ENCODE results near the gene PACS2.
"Not testable (repeated sequence)": the region's sequence is repeated elsewhere in the genome, so short reads cannot be mapped to it uniquely, and the experiment has no call there.

PACS2 gene

DNA sequence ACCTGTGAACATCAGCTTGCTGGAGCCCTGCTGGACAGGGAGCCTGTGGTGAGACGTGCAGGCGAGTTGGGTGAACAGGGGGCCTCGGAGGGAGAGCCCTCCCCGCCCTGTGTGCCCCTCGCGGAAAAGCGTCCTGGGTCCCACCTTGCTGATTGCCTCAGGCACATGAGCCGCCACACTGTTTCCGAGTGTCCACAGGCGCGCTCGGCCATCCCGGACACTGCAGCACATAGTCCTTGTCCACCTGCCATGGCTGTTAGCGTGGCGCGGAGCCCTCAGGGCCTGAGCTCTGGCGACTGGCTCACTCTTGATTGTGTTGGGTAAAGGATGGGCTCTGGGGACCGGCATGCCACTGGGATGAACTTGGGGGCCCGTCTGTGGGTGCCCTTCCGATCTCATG lies 40.0 kb downstream of the PACS2 start:
- DNase-seq, result no peak

DNA sequence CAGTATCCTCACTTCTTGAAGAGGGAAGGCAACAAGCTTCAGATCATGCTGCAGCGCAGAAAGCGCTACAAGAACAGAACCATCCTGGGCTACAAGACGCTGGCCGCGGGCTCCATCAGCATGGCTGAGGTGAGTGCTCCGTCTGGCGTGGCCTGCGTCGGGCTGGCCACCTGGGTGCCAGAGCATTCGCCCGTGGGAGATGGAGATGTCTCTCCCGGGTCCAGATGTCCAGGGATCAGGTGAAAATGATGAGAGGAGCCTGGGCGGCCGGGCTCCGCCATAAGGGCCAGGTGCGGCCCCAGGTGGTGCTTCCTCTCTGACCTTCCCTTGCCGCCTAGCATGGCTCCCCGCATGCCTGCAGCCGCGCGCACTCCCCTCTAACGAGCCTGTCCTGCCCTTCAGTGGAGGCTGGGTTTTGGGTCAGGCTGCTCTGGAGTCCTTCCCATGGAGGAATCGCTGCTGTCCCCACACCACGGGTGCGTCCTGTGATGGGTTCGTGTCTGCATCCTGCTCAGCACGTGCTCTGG lies 40.6 kb downstream of the PACS2 start:
- no peak for DNase-seq

DNA sequence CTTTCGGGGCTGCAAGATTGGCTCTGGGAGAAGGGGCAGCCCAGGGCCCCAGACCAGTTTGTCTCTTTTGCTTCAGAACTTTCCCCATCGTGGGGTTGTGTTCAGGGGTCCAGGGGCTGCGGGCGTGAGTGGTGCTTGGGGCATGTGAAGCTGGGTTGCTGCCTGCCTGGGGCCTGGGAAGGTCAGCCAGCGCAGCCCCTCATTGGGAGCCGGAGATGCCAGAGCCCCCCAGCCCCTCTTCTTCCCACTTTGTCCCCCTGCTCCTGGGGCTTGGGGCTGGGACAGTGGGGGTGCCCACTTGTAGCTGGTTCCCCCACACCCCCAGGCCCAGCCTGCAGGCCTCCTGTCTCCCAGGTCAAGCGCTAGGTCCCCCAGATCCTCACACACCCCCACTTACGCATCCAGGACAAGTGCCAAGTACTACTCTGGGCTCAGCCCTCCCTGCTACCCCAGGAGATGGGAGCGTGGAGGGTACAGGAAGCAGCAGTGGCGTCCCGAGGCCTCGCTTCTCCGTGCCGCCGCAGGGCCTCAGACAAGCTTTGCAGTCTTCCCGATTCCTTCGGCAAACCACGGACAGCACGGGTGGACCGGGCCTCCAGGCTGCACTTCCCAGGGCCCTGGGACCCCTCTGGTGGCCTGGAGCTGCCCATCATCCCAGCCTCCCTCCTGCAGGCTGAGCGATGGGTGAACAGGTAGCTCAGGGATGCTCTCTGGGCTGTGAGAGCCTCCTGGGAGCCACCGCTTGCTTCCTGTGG lies 41.5 kb downstream of the PACS2 start:
- no peak for DNase-seq

DNA sequence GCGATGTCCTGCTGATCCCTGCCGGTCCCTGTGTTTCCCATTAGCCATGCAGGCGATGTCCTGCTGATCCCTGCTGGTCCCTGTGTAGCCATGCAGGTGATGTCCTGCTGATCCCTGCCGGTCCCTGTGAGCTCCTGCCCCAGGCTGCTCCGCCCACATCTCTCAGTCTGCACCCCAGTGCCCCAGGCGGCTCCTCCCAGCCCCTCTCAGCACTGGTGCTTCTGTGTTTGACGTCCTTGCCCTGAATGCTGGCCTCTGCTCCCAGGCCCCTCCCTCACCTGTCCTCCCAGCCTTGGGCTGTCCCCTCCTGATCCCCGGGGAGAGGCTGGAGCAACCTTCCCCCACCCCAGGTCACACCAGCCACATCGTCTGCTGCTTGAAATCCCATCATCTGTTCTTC lies 42.4 kb downstream of the PACS2 start:
- DNase-seq, result no peak

DNA sequence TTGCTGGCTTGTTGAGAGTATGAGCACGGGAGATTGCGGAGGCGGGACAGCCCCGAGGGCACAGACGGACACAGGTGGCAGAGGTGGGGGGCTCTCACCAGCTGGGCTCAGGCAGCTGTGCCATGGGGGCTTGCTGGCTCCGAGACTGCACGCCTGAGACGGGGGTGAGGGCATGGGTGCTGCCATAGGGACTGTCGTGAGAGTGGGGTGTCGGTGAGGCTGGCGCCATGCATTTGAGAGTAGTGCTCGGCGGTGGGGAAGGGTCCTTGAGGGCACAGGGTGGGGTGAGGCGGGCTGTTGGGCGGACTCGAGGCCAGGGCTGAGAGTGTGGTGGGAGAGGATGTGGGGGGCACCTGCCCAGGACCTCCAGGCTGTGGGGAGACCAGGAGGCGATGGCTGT lies 43.1 kb downstream of the PACS2 start:
- no peak for DNase-seq

DNA sequence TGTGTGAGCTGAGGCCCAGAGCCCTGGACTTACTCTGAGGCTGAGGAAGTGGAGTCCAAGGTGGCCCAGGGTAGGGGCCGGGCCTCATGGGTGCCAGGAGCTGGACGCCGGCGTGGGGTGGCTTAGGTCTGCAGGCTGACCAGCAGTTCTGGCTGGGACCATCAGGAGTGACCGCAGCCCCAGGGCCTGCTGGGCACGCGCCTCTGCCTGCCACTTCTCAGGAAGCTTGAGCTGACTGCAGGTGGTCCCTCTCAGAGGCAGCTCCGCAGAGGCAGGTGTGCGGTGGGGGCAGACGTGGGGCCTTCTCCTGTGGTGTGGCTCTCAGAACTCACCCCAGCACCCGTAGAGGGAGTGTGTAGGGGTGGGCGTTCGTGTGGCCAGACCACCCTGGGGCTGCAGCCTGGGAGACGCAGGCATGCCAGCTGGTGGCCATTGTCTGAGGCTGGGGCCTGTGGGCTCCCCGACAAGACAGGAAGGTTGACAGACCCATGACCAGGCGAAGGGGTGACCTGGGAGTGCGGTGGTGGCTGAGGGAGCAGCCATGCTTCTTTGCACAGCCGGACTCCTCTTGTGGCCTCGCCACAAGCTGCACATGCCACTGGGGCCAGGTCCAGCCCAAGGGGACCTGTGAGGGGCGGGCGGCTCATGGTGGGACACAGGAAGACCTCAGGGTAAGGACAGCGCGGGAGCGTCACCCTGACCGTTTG lies 43.7 kb downstream of the PACS2 start:
- DNase-seq, result no peak

DNA sequence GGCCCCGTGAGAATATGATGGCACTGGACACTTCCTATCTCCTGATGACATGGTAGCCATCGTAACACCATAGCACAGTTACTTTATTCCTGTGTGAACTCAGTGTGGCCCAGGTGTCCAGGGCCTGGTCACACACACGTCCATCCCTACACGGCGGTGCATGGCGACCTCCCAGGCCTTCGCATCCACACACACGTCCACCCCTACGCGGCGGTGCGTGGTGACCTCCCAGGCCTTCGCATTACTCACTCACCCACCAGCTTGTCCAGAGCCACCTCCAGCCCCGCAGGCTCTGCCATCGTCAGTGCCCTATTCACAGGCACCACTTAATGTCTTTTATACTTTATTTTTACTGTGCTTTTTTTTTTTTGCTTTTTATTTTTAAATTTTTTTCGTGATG lies 44.4 kb downstream of the PACS2 start:
- no peak for DNase-seq

DNA sequence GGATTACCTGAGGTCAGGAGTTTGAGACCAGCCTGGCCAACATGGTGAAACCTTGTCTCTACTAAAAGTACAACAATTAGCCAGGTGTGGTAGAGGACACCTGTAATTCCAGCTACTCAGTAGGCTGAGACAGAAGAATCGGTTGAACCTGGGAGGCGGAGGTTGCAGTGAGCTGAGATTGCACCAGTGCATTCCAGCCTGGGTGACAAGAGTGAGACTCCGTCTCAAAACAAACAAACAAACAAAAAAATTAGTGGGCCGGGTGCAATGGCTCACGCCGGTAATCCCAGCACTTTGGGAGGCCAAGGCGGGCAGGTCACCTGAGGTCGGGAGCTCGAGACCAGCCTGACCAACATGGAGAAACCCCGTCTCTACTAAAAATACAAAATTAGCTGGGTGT lies 46.9 kb downstream of the PACS2 start:
- not testable (repeated sequence) for DNase-seq

DNA sequence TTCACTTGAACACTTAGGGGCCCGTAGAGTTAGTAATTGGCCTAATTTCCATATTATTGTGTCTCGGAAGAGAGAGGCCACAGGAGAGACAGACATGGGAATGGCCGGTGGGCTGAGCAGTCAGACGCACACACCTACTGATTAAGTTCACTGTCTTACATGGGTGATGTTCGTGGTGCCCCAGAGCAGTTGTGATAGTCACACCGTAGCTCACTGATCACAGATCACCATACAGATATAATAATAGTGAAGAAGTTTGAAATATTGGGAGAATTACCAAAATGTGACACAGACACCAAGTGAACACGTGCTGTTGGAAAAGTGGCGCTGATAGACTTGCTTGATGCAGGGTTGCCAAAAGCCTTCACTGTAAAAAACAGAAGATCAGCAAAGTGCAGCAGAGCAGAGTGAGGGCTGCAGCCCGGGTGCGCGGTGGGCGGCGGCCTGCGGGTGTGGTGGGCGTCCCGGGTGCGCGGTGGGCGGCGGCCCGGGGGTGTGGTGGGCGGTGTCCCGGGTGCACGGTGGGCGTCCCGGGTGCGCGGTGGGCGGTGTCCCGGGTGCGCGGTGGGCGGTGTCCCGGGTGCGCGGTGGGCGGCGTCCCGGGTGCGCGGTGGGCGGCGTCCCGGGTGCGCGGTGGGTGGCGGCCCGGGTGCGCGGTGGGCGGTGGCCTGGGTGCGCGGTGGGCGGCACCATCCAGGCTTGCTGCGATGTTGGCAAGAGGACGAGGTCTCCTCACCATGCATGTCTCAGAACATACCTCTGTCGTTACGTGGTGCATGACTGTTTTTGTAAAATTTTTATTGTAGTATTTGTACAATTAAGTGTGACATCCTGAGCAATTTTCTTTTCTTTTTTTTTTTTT lies 49.5 kb downstream of the PACS2 start:
- DNase-seq, result no peak

DNA sequence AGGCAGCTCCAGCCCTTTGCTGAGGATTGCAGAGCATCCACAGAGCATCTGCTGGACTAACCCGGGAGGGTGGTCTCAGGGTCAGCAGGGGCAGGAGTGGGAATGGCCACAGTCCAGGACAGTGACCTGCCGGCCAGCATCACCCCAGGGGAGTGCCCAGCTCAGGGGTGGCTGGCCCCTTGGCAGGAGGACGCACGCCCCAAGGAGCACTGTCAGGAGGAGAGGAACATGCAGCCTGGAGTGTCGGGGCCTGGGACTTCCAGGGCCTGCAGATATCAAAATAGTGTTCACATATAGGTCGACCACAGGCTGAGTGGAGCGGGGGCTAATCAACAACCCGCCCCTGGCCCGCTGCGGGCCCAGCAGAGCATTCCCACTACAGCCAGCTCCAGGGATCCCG lies 50.6 kb downstream of the PACS2 start:
- DNase-seq, result no peak

DNA sequence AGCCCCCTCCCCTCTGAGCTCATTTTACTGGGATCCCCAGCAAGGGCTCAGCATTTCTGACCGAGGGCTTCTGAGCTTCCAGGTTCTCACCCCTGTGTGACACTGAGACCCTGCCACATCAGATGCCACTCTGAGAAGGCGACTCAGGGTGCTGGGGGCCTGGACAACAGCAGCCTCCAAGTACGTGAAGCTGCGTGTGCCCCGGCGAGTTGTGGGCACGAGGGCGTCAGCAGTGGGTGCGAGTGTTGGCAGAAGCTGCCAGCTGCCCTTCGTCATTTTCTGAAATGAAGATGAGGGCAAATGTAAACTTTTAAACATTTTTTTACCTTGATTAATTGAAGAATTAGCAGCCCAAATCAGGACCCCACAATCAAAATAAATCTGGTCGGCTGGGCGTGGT lies 51.1 kb downstream of the PACS2 start:
- DNase-seq, result no peak

DNA sequence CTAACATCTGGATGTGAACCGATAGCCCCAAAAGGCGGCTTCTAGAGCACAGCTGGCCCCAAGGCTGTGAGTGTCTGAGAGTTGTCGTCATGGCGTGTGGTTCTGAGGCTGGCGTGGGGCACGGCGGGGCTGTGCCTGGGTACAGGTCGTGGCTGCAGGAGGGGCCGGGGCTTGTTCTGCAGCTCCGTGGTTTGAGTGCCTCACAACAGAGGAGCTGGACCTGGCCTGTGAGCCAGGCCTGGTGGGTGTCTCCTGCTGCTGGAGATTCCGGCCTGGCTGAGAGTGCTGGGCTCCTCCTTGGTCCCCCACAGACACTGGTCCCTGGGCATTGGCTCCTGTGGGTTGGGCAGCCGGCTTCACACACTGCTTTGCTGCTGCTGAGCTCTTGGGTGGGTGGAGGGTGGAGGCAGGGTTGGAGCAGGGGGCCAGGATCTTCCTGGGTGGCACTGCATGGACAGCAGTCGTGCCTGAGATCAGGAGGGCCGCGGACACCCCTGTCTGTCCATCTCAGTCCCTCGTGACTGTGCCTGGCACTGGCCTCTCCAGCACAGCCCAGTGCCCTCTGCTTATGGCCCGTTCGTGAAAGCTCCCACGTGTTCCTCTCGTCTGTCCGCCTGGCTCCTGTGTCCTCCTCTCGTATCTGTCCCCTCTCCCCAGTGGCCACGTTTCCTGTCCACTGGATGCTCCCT lies 52.0 kb downstream of the PACS2 start:
- DNase-seq, result no peak

DNA sequence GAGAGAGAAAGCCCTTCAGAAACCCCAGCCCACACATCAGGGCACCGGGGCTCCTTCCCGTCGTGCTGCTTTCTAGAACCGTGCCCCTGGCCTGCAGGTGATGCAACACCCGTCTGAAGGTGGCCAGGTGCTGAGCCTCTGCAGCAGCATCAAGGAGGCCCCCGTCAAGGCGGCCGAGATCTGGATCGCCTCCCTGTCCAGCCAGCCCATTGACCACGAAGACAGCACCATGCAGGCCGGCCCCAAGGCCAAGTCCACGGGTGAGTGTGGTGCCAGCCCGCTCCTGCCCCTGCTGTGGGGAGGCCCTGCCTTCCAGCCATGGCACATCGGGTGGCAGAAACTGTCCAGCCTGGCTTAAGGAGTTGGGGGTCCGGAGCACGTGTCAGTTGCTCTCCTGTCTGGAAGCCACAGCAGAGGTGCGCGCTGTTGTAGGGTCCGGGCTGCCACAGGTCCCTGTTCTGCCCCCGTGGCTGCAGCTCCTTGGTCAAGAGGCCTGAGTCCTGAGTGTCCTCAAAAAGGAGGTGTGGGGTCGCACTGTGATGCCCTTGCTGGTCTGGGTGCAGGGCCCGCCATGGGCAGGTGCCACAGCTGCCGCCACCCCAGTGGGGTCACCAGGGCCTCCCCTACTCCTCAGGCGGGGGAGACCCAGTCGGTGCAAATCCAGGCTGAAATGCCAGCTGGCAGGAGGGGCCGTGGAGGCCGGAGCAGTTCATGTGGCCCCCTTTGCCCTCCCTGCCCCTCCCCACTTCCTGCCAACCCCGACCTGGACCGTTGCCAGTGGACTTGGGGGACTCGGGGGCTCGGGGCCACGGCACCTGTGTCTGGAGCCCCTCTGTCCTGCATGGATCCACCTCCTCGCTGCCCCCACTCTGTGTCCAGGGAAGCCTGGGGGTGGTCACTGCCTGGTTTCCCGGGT lies 52.8 kb downstream of the PACS2 start:
- no peak for DNase-seq

DNA sequence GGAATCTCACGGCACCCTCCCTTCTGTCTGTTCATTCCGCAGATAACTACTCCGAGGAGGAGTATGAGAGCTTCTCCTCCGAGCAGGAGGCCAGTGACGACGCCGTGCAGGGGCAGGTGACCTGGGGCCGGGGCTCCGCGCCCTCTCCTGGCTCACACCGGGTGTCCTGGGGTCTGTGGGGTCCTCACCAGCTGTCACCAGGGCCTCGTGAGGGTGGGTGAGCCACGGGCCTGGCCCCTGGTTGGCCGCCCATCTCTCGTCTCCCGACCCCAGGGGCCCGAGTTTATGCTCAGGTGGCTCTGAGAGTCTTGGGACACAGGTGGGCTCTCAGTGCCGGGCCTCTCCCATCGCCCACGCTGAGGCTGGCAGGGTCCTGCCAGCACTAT lies 53.5 kb downstream of the PACS2 start:
- no peak for DNase-seq

DNA sequence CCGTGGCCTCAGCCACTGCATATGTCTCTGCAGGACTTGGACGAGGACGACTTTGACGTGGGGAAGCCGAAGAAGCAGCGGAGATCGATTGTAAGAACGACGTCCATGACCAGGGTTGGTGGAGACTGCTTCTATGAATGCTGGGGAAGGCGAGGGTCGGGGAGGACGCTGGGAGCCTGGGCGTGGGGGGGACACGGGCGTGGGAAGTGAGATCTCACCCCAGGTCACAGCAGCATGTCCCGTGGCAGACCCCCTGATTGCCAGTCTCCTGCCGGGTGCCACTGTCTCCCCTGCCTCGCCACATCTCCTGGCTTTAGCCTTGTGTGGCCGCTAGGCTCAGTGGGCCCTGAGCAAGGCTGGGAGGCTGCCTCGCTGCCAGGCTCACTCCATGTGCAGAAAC lies 53.9 kb downstream of the PACS2 start:
- no peak for DNase-seq

DNA sequence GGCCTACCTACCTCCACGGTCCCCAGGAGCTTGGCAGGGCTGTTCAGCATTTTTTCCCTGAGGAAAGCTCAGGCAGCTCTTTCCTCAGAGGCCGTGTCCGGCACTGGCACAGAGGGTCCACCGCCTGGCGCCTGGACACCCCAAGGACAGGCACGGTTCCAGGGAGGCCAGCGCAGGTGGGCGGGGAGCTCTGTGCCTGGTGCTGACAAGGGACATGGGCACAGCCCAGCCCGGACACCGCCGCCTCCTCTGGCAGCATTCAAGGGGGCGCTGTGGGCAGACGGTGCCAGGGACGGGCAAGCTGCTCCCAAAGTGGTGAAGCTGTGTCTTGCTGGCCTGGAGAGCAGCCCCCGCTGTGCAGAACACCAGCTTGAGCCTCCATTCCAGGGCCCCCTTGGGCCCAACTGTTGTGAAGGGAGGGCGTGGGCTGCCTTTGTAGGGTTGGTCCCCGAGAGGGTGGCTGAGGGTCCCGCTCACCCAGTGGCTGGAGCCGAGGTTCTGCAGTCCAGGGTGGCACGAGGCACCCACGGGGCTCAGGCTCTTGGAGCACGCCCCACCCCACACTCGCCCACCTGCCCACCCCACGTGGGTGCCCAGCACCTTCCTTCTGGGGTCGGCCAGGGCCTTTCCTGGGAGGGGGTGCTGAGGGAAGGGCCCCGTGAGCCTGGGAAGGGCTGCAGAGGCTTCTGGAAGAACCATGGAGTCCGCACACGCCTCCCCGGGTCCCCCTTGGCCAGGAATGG lies 54.5 kb downstream of the PACS2 start:
- DNase-seq, result no peak

DNA sequence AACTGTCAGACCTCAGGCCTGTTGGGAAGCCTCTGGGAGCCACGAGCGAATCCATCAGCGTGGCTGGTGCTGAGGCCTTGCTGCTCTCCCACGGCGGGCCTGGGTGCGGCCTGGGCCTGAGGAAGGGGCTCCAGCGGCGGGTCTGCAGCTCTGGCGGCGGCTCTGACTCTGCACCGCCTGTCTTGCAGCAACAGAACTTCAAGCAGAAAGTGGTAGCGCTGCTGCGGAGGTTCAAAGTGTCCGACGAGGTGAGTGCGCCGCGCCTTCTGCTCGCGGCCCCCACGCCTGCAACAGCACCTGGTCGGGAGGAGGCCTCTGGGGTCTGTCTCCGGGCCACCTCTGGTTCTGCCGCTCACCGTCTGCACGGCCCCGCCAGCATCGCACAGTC lies 55.1 kb downstream of the PACS2 start:
- DNase-seq, result no peak

DNA sequence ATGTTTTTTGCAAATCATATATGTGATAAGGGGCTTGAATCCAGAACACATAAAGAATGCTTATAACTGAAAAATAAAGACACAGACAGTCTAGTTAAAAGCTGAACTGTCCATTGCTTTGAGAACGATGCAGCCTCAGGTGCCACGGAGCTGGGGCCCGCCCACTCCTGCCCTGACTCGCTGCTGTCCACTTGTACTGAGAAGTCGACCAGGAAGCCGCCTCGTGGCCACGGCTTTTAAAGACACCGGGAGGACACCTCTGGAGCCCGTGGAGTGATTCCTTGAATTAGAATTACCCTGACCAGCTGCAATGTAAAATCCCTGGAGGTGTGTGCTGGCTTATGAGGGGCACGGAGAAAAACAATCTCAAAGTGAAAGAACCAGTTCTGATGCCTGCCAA lies 59.8 kb downstream of the PACS2 start:
- no peak for DNase-seq

DNA sequence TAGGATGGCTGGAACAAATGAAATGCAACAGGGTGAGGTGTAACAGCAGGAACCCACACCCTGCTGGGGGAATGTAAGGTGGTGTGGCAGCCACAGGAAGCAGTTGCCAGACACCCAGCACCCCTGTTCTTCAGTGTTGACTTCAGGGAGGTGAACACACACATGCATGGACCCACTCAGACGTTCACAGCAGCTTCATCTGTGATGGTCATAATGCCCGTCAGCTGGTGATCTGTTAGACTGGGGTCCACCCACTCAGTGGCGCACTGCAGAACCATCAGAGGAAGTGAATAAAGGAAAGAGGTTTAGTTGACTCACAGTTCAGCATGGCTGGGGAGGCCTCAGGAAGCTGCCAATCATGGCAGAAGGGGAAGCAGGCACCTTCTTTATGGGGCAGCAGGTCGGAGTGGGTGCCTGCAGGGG lies 61.1 kb downstream of the PACS2 start:
- no peak for DNase-seq

DNA sequence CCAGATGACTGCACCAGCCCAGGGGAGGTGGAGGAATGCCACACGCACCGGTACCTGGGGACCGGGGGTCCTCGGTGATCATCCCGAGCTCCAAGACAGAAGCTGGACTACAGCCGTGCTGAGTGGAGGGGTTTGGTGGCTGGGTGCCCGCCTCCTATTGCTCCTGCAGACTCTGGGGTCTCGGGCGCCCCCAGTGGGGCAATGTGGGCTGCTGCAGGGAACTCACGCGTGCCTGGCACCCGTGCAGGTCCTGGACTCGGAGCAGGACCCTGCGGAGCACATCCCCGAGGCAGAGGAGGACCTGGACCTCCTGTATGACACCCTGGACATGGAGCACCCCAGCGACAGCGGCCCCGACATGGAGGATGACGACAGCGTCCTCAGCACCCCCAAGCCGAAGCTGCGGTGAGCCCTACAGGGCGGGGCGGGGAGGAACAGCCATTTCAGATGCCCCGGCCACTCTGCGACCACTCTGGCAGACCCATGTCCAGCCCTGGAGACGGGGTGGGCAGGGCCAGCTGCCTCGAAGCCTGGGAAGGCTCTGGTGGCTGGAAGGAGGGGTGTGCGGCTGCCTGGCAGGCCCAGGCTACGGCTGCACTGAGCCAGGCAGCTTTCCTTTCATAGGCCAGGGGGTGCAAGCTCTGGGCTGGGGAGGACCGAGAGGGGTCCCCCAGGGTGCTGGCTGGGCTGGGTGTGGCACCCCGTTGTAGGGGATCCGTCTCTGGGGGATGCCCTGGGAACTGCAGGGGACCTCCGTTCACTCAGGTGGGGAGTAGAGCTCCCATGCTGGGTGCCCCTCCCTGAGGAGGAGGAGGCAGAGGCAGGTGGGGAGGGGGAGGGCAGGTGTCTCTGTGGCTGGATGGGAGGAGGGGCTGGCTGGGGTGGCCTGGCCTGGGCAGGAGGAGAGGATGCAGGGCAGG lies 62.2 kb downstream of the PACS2 start:
- DNase-seq, result no peak

All from NCI-H2107 (cell line).